Gastrocnemius medialis (tissue), 4 donors: ENCODE results near the gene IQCH. TPM values are rescaled to one million over a fixed set of nuclear protein-coding genes. Genes with fewer than 3 reads are reported as not detected.

Experiments
- ATAC-seq, 2 donors: fragments of 150-250 bp; one replicate each; pipeline ENCODE4 v1.9.1; 2016
- DNase-seq, 2 donors: peaks; one replicate each; pipeline ENCODE4 v3.0.0-alpha.2; 2019
- H3K27ac ChIP-seq, 4 donors: fragments of 200-600 bp; sonication (generic); 1 replicate in 1 of 4; 2 replicates in 3 of 4; pipeline ENCODE4 v1.5.1; 2016 to 2018; ENCODE audit warnings: mild to moderate bottlenecking in 2 of 4, moderate library complexity in 1 of 4
- H3K27me3 ChIP-seq, 3 donors: fragments of 200-600 bp; sonication (generic) in 2 of 3; 1 replicate in 1 of 3; 2 replicates in 2 of 3; pipeline versions ENCODE4 v1.5.1 to v1.6.0; 2016 to 2019; ENCODE audit warnings: mild to moderate bottlenecking in 1 of 3, moderate library complexity in 1 of 3
- H3K36me3 ChIP-seq, 2 donors: fragments of 200-600 bp; sonication (generic) in 1 of 2; one replicate each; pipeline ENCODE4 v1.5.1; 2017 to 2018
- H3K4me1 ChIP-seq, 2 donors: fragments of 200-600 bp; sonication (generic) in 1 of 2; one replicate each; pipeline ENCODE4 v1.5.1; 2016 to 2017; ENCODE audit warnings: mild to moderate bottlenecking in 2 of 2
- H3K4me3 ChIP-seq, 4 donors: fragments of 200-600 bp; sonication (generic) in 3 of 4; 1 replicate in 1 of 4; 2 replicates in 3 of 4; pipeline ENCODE4 v1.5.1; 2016 to 2019; ENCODE audit warnings: mild to moderate bottlenecking in 2 of 4
- H3K9me3 ChIP-seq, 3 donors: fragments of 200-600 bp; sonication (generic) in 2 of 3; 1 replicate in 1 of 3; 2 replicates in 2 of 3; pipeline ENCODE4 v1.5.1; 2016 to 2019
- POLR2A ChIP-seq, 2 donors: fragments of 450-650 bp; IDR thresholded peaks; one replicate each; pipeline ENCODE4 v1.6.1; 2017; ENCODE audit warnings: antibody characterized with exemption in 2 of 2, mild to moderate bottlenecking in 2 of 2, moderate library complexity in 2 of 2
- in situ Hi-C, 4 donors: fragments of 200-750 bp; cut with MboI; loops; one replicate each; pipeline versions ENCODE4 v1.15.0 to v1.8.0; 2017; ENCODE audit warnings: low sequenced_read_pairs in 4 of 4
- intact Hi-C: fragments of 100-400 bp; cut with DNase I; formaldehyde crosslinking; loops from one replicate; pipeline ENCODE4 v1.15.1; 2023; ENCODE audit warnings: low total_unique reads
- total RNA-seq, 4 donors: library from RNA; depleted of rRNA; stranded (reverse); fragments of >200 nt; gene quantifications; one replicate each; pipeline versions ENCODE4 v1.1.0 to v1.2.3, GENCODE V29; 2016
- TF ChIP-seq, protein P1 (sequence below), 5 experiments: fragments of 450-650 bp in 3 of 5; fragments of 200-600 bp in 2 of 5; sonication (generic) in 2 of 5; IDR thresholded peaks in 4 of 5; conservative IDR thresholded peaks in 1 of 5; 1 replicate in 4 of 5; 2 replicates in 1 of 5; pipeline ENCODE4 v1.5.1; 2016 to 2019; ENCODE audit warnings: antibody characterized with exemption in 5 of 5, mild to moderate bottlenecking in 3 of 5, moderate library complexity in 3 of 5

IQCH gene
- total RNA-seq, 4 donors from 2014 or later = 0.07 to 0.65 (median 0.32) TPM

DNA sequence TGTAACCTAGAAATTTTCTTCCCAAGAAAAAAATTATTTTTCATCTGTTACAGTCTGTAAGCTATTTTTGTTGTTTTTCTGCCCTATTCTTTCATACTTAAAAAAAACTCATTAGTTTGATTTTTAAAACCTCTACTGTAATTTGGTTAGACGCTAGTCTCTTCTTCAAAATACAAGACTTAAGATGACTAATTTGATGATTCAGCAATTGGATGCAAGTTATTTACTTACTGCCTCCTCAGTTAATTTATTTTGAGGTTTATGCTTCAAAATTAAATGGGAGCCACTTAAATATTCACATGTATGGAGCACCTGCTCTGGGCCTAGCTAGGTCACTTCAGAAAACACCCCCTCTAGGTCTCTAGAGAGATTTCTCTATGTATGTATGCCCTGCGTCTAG is 132.4 kb downstream of the IQCH start:
- ATAC-seq = no peak

GRCh38 chr15:67389975-67390374 is 135.4 kb downstream of the IQCH start:
- ATAC-seq = no peak
- in situ Hi-C loops = no loop called here

More for the DNA sequence above, 132.4 kb downstream of the IQCH start:
- Histone ChIP-seq H3K27me3 (no peaks in the 10 kb centered on the region), H3K36me3 (no peaks in the 10 kb centered on the region), H3K27ac (no peak overlapping the region), H3K4me3 (no peak overlapping the region), H3K9me3 (no peaks in the 10 kb centered on the region), H3K4me1 (no peaks in the 10 kb centered on the region)
- DNase-seq = no peak
- in situ Hi-C loops = no loop called here
- TF ChIP-seq, protein P1, sequence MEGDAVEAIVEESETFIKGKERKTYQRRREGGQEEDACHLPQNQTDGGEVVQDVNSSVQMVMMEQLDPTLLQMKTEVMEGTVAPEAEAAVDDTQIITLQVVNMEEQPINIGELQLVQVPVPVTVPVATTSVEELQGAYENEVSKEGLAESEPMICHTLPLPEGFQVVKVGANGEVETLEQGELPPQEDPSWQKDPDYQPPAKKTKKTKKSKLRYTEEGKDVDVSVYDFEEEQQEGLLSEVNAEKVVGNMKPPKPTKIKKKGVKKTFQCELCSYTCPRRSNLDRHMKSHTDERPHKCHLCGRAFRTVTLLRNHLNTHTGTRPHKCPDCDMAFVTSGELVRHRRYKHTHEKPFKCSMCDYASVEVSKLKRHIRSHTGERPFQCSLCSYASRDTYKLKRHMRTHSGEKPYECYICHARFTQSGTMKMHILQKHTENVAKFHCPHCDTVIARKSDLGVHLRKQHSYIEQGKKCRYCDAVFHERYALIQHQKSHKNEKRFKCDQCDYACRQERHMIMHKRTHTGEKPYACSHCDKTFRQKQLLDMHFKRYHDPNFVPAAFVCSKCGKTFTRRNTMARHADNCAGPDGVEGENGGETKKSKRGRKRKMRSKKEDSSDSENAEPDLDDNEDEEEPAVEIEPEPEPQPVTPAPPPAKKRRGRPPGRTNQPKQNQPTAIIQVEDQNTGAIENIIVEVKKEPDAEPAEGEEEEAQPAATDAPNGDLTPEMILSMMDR (IDR thresholded peaks at IDR 0.05 in 4 of 5, conservative IDR thresholded peaks at IDR 0.05 in 1 of 5) = no peak
- no peak for TF ChIP-seq POLR2A (IDR thresholded peaks at IDR 0.05)
- intact Hi-C loops = no loop called here

DNA sequence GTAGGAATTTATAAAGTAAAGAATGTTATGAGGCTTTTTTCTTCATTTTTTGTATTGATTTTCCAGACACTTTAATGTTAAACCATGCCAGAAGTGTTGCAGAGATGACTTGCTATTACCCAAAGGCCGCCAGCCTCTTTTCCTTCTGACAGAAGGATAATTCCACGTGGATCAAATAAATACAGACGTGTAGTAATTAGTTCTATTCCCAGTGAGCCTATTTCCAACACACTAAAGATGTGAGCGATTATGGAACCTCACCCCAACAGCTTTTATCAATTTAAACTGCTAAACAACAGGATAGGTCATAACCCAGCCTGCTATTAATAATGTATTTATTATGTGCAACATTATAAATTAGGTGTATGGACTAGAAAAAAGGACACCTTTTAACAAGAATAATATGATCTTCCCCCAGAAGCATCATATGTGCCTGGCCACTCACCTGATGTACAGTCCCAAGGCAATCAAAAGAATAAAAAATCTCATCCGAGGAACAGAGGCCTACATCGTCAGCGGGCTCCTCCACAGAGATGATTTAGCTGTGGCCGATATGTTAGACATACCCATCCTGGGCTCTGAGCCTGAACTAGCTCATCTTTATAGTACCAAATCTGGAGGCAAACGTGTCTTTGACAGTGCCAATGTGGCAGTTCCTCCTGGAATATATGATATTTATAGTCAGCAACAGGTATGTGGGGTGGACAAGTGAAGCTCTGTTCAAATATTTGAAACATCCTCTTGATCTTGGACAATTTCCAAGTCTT is 140.5 kb downstream of the IQCH start:
- no peak for ATAC-seq
- intact Hi-C loops (no loop called here), in situ Hi-C loops (no loop called here)
- Histone ChIP-seq H3K4me1 (no peaks in the 10 kb centered on the region), H3K4me3 (no peak overlapping the region), H3K9me3 (no peaks in the 10 kb centered on the region), H3K27me3 (no peaks in the 10 kb centered on the region), H3K36me3 (no peaks in the 10 kb centered on the region), H3K27ac (no peak overlapping the region)
- DNase-seq = no peak
- TF ChIP-seq, protein P1 (IDR thresholded peaks at IDR 0.05 in 4 of 5, conservative IDR thresholded peaks at IDR 0.05 in 1 of 5) = no peak
- no peak for TF ChIP-seq POLR2A (IDR thresholded peaks at IDR 0.05)

More at GRCh38 chr15:67389975-67390374, 135.4 kb downstream of the IQCH start:
- Histone ChIP-seq H3K4me3 (no peak overlapping the region), H3K36me3 (no peaks in the 10 kb centered on the region), H3K4me1 (no peaks in the 10 kb centered on the region), H3K9me3 (no peaks in the 10 kb centered on the region), H3K27ac (no peak overlapping the region), H3K27me3 (no peaks in the 10 kb centered on the region)
- no peak for DNase-seq
- intact Hi-C loops = no loop called here
- no peak for TF ChIP-seq POLR2A (IDR thresholded peaks at IDR 0.05)
- TF ChIP-seq, protein P1 (IDR thresholded peaks at IDR 0.05 in 4 of 5, conservative IDR thresholded peaks at IDR 0.05 in 1 of 5) = no peak

DNA sequence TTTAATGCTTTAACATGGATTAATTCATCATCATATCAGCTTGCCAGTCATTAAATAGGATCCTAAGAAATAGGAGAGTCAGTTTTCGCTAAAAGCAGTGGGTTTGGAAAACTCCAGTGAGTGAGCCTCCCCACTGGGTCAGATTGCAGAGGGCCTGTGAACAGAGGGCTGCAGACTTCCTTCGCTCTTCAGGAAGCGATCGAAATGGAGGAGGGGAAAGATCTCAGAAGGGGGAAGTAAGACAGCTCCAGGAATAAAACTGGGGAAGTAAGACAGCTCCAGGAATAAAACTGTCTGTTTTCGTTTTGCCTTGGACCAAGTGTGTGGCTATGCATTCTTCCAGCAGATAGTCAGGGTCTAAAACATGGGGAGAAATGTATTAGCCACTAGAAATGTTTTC is 141.5 kb downstream of the IQCH start:
- H3K27me3 ChIP-seq = no peaks in the 10 kb centered on the region
- H3K9me3 ChIP-seq = no peaks in the 10 kb centered on the region
- H3K36me3 ChIP-seq = no peaks in the 10 kb centered on the region
- no peaks in the 10 kb centered on the region for H3K4me1 ChIP-seq
- intact Hi-C loops = no loop called here
- H3K27ac ChIP-seq = no peak overlapping the region
- DNase-seq = no peak
- in situ Hi-C loops = no loop called here
- no peak for ATAC-seq
- H3K4me3 ChIP-seq = no peak overlapping the region
- no peak for TF ChIP-seq POLR2A (IDR thresholded peaks at IDR 0.05)
- TF ChIP-seq, protein P1 (IDR thresholded peaks at IDR 0.05 in 4 of 5, conservative IDR thresholded peaks at IDR 0.05 in 1 of 5) = no peak
